Heart left ventricle (tissue), 13 donors: Measurements from ENCODE around the gene SLC4A4.

Experiments used
- CTCF ChIP-seq, 12 donors: fragments of 200-600 bp; sonication (generic) in 4 of 12; IDR thresholded peaks; one replicate each; pipeline versions ENCODE4 v1.5.0 to v1.8.0; 2018 to 2022; ENCODE audit warnings: antibody characterized with exemption in 12 of 12, mild to moderate bottlenecking in 5 of 12
- POLR2A ChIP-seq, 2 donors: fragments of 450-650 bp; IDR thresholded peaks; one replicate each; pipeline ENCODE4 v1.6.1; 2017; ENCODE audit warnings: antibody characterized with exemption in 2 of 2, mild to moderate bottlenecking in 2 of 2, moderate library complexity in 2 of 2
- donor health status: ischemic (EF 13 %, LVEDD 7.1; RV severe dilation, severe dysfunction).
- donor health status: DM: no; HTN: yes; CAD: no.
- donor health status: DM: no; HTN: no; CAD: no.
- donor health status: ischemic (EF 25% LVEDD 6.9; RV normal size, moderate dysfunction).
- donor health status: ischemic (EF 25% LVEDD 5.7; RV mildly dilated, moderate dysfunction).
- donor health status: ischemic (EF 35%, LVEDD 5.7; RV mildly dilated, moderate dysfunction).
- donor health status: nonischemic (EF 11% LVEDD 7.7; RV severe dilation, severe dysfunction).
- donor health status: DM: yes; HTN: yes; CAD: no.
- donor health status: PGD.
- donor health status: ischemic (EF 29% LVEDD 5.4; RV normal size, mild dysfunction).
- donor health status: nonischemic (EF 23%, LVEDD 6.1; RV moderate dilation, normal function).

GRCh38 chr4:71446479-71447081 is 107.8 kb downstream of the SLC4A4 start:
- no peak for TF ChIP-seq POLR2A (IDR thresholded peaks at IDR 0.05)
- no peak for TF ChIP-seq CTCF (IDR thresholded peaks at IDR 0.05)
